Measurements from ENCODE around the gene CENPK.
"Not testable (repeated sequence)": the region's sequence is repeated elsewhere in the genome, so short reads cannot be mapped to it uniquely, and the experiment has no call there.

Gene CENPK

GRCh38 chr5:65562731-65563701 lies at the start of gene CENPK, which contains the start of gene PPWD1:
CENPK (minus strand) TSS chr5:65563168; CDS start chr5:65554907, 8,261 bp downstream.
PPWD1 (plus strand) TSS chr5:65563296; CDS start chr5:65563311, 15 bp downstream.
- peak; percentile 98 for DNase-seq
- in situ Hi-C loops (cut with MboI; ENCODE audit: low pct_unique_long_range_greater_than_20kb, low sequenced_read_pairs), result no loop called here

- in situ Hi-C loops (cut with MboI; ENCODE audit: low pct_unique_long_range_greater_than_20kb, low sequenced_read_pairs), result no loop called here
- DNase-seq, result no peak
Measured at GRCh38 chr5:65612298-65612907, 49.4 kb upstream of the CENPK start.

- in situ Hi-C loops (cut with MboI; ENCODE audit: low pct_unique_long_range_greater_than_20kb, low sequenced_read_pairs), result no loop called here
- no peak for DNase-seq
Measured at GRCh38 chr5:65611524-65611923, 48.6 kb upstream of the CENPK start.

GRCh38 chr5:65601761-65602160 lies 38.8 kb upstream of the CENPK start:
- in situ Hi-C loops (cut with MboI; ENCODE audit: low pct_unique_long_range_greater_than_20kb, low sequenced_read_pairs); DNase-seq: not testable (repeated sequence)

- DNase-seq, result no peak
- in situ Hi-C loops (cut with MboI; ENCODE audit: low pct_unique_long_range_greater_than_20kb, low sequenced_read_pairs), result no loop called here
Measured at GRCh38 chr5:65588694-65589093, 25.7 kb upstream of the CENPK start.

- DNase-seq, result no peak
- in situ Hi-C loops (cut with MboI; ENCODE audit: low pct_unique_long_range_greater_than_20kb, low sequenced_read_pairs), result no loop called here
Measured at GRCh38 chr5:65577141-65577540, 14.2 kb upstream of the CENPK start.

- in situ Hi-C loops (cut with MboI; ENCODE audit: low pct_unique_long_range_greater_than_20kb, low sequenced_read_pairs), result no loop called here
- DNase-seq, result no peak
Measured at GRCh38 chr5:65570598-65571226, 7.7 kb upstream of the CENPK start.

- in situ Hi-C loops (cut with MboI; ENCODE audit: low pct_unique_long_range_greater_than_20kb, low sequenced_read_pairs), result no loop called here
- DNase-seq, result no peak
Measured at GRCh38 chr5:65566505-65566904, 3.5 kb upstream of the CENPK start.

- DNase-seq, result no peak
- in situ Hi-C loops (cut with MboI; ENCODE audit: low pct_unique_long_range_greater_than_20kb, low sequenced_read_pairs), result no loop called here
Measured at GRCh38 chr5:65563777-65564176, 809 bp upstream of the CENPK start.

- in situ Hi-C loops (cut with MboI; ENCODE audit: low pct_unique_long_range_greater_than_20kb, low sequenced_read_pairs), result no loop called here
Measured at GRCh38 chr5:65556718-65557117, 6.2 kb downstream of the CENPK start.

GRCh38 chr5:65556181-65556580 lies 6.8 kb downstream of the CENPK start:
- in situ Hi-C loops (cut with MboI; ENCODE audit: low pct_unique_long_range_greater_than_20kb, low sequenced_read_pairs), result no loop called here

More at GRCh38 chr5:65556718-65557117, 6.2 kb downstream of the CENPK start:
- DNase-seq, result no peak

GRCh38 chr5:65555287-65555686 lies 7.7 kb downstream of the CENPK start:
- in situ Hi-C loops (cut with MboI; ENCODE audit: low pct_unique_long_range_greater_than_20kb, low sequenced_read_pairs), result no loop called here
- no peak for DNase-seq

More at GRCh38 chr5:65556181-65556580, 6.8 kb downstream of the CENPK start:
- no peak for DNase-seq

GRCh38 chr5:65553941-65554340 lies 9.0 kb downstream of the CENPK start:
- in situ Hi-C loops (cut with MboI; ENCODE audit: low pct_unique_long_range_greater_than_20kb, low sequenced_read_pairs), result no loop called here
- no peak for DNase-seq

- in situ Hi-C loops (cut with MboI; ENCODE audit: low pct_unique_long_range_greater_than_20kb, low sequenced_read_pairs), result no loop called here
- no peak for DNase-seq
Measured at GRCh38 chr5:65548281-65548680, 14.7 kb downstream of the CENPK start.

GRCh38 chr5:65546141-65546540 lies 16.8 kb downstream of the CENPK start:
- DNase-seq, result no peak
- in situ Hi-C loops (cut with MboI; ENCODE audit: low pct_unique_long_range_greater_than_20kb, low sequenced_read_pairs), result no loop called here

- DNase-seq, result no peak
- in situ Hi-C loops (cut with MboI; ENCODE audit: low pct_unique_long_range_greater_than_20kb, low sequenced_read_pairs), result no loop called here
Measured at GRCh38 chr5:65544473-65544872, 18.5 kb downstream of the CENPK start.

GRCh38 chr5:65539827-65540226 lies 23.1 kb downstream of the CENPK start:
- DNase-seq, result no peak

GRCh38 chr5:65535529-65535987 lies 27.4 kb downstream of the CENPK start:
- in situ Hi-C loops (cut with MboI; ENCODE audit: low pct_unique_long_range_greater_than_20kb, low sequenced_read_pairs), result no loop called here
- no peak for DNase-seq

More at GRCh38 chr5:65539827-65540226, 23.1 kb downstream of the CENPK start:
- in situ Hi-C loops (cut with MboI; ENCODE audit: low pct_unique_long_range_greater_than_20kb, low sequenced_read_pairs), result no loop called here

GRCh38 chr5:65530904-65531303 lies 32.1 kb downstream of the CENPK start:
- in situ Hi-C loops (cut with MboI; ENCODE audit: low pct_unique_long_range_greater_than_20kb, low sequenced_read_pairs), result no loop called here
- no peak for DNase-seq

GRCh38 chr5:65525726-65526125 lies 37.2 kb downstream of the CENPK start:
- no peak for DNase-seq
- in situ Hi-C loops (cut with MboI; ENCODE audit: low pct_unique_long_range_greater_than_20kb, low sequenced_read_pairs), result no loop called here

All from KBM-7 (cell line).